GM12878 (cell line): ENCODE measurements around the gene SPATA25.

Source experiments
- CHD2 ChIP-seq: IDR thresholded peaks from 2 replicates; pipeline ENCODE4 v1.6.1; 2011; ENCODE audit warnings: low read depth, low read length, improper control_type of control experiment, borderline replicate concordance
- CTCF ChIP-seq, 3 experiments: IDR thresholded peaks in 2 of 3; conservative IDR thresholded peaks in 1 of 3; 2 replicates each; pipeline ENCODE4 v1.5.1; 2011; ENCODE audit warnings: low read depth in 3 of 3, low read length in 3 of 3, mild to moderate bottlenecking in 3 of 3, control low read depth in 2 of 3, moderate library complexity in 2 of 3, inconsistent platforms in 1 of 3, mixed read lengths in 1 of 3; ENCODE audit not compliant: control insufficient read depth in 2 of 3, insufficient read depth in 1 of 3; ENCODE audit errors: extremely low read depth in 1 of 3
- EZH2 ChIP-seq: IDR thresholded peaks from 2 replicates; pipeline ENCODE4 v1.6.1; 2012; ENCODE audit warnings: low read depth, mild to moderate bottlenecking, control low read depth, inconsistent platforms, low read length, borderline replicate concordance; ENCODE audit not compliant: control insufficient read depth
- JUNB ChIP-seq: IDR thresholded peaks from 2 replicates; pipeline ENCODE4 v1.6.1; 2016; ENCODE audit warnings: antibody characterized with exemption, mild to moderate bottlenecking
- MTA3 ChIP-seq: IDR thresholded peaks from 2 replicates; pipeline ENCODE4 v1.6.1; 2012; ENCODE audit warnings: low read length, inconsistent platforms, borderline replicate concordance
- MYC ChIP-seq: IDR thresholded peaks from 2 replicates; pipeline ENCODE4 v1.6.1; 2011; ENCODE audit warnings: mild to moderate bottlenecking, low read length, moderate library complexity, inconsistent platforms; ENCODE audit not compliant: insufficient read depth, insufficient replicate concordance, insufficient read length, severe bottlenecking
- PBX3 ChIP-seq: IDR thresholded peaks from 2 replicates; pipeline ENCODE4 v1.6.1; 2011; ENCODE audit warnings: mild to moderate bottlenecking, low read depth, low read length, moderate library complexity; ENCODE audit not compliant: insufficient replicate concordance
- RAD21 ChIP-seq: IDR thresholded peaks from 2 replicates; pipeline ENCODE4 v1.6.1; 2011; ENCODE audit warnings: mild to moderate bottlenecking, low read depth, low read length, moderate library complexity; ENCODE audit not compliant: insufficient read depth
- REST ChIP-seq: IDR thresholded peaks from 2 replicates; pipeline ENCODE4 v1.6.1; 2012; ENCODE audit warnings: mild to moderate bottlenecking, low read depth, low read length
- TCF12 ChIP-seq: IDR thresholded peaks from 2 replicates; pipeline ENCODE4 v1.6.1; 2011; ENCODE audit warnings: low read depth, mild to moderate bottlenecking, low read length

GRCh38 chr20:45851501-45851900, 35.9 kb downstream of the SPATA25 start:
- TF ChIP-seq EZH2 (no peak), TCF12 (no peak), JUNB (no peak), MTA3 (no peak), MYC (no peak), CHD2 (no peak), CTCF (IDR thresholded peaks at IDR 0.05 in 2 of 3, conservative IDR thresholded peaks at IDR 0.05 in 1 of 3; ENCODE audit: control insufficient read depth in 2 of 3, extremely low read depth in 1 of 3, insufficient read depth in 1 of 3, low read depth in 3 of 3, low read length in 3 of 3) (no peak), PBX3 (no peak), REST (no peak), RAD21 (no peak)
